OCI-LY1 (cell line): Measurements from ENCODE around the gene FKBP9.

Experiments
- EZH2 ChIP-seq: fragments of 200-600 bp; sonication (generic), shearing (Covaris generic); IDR thresholded peaks from 2 replicates; pipeline ENCODE4 v1.8.0; 2017; ENCODE audit warnings: borderline replicate concordance, mixed run types, mild to moderate bottlenecking, antibody characterized with exemption, low read length, moderate library complexity, mixed read lengths
- TF ChIP-seq, protein P1 (sequence below): fragments of 200-600 bp; sonication (generic), shearing (Covaris generic); IDR thresholded peaks from 2 replicates; pipeline ENCODE4 v1.5.1; 2017; ENCODE audit warnings: mild to moderate bottlenecking, antibody characterized with exemption, low read length, moderate library complexity, mixed read lengths

DNA sequence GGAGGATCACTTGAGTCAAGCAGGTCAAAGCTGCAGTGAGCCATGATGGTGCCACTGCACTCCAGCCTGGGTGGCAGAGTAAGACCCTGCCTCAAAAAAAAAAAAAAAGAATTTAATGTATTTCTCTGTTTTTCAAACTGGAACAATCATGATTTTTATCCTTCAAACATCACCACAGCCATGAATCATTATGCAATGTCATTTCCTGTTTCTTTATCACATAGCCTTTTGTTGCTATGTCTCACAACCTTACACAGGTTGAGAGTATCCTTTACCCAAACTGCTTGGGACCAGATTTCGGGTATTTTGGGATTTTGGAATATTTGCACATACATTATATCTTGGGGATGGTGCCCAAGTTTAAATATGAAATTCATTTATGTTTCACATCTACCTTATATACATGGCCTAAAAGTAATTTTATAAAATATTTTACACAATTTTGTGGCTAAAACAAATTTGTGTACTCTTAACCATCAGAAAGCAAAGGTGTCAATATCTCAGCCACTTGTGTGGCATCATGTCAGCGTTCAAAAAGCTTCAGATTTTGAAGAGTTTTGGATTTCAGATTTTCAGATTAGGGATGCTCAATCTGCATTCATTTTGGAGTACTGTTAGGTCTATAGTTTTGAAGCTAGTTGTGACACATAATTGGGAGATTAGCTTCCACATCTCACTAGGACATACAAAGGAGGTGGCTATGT lies 97.2 kb downstream of the FKBP9 start:
- TF ChIP-seq, protein P1, sequence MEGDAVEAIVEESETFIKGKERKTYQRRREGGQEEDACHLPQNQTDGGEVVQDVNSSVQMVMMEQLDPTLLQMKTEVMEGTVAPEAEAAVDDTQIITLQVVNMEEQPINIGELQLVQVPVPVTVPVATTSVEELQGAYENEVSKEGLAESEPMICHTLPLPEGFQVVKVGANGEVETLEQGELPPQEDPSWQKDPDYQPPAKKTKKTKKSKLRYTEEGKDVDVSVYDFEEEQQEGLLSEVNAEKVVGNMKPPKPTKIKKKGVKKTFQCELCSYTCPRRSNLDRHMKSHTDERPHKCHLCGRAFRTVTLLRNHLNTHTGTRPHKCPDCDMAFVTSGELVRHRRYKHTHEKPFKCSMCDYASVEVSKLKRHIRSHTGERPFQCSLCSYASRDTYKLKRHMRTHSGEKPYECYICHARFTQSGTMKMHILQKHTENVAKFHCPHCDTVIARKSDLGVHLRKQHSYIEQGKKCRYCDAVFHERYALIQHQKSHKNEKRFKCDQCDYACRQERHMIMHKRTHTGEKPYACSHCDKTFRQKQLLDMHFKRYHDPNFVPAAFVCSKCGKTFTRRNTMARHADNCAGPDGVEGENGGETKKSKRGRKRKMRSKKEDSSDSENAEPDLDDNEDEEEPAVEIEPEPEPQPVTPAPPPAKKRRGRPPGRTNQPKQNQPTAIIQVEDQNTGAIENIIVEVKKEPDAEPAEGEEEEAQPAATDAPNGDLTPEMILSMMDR = no peak
- no peak for TF ChIP-seq EZH2
